Astrocyte (in vitro differentiated cells and primary cell): ENCODE data around the gene CHST13. TPM values are rescaled to one million over a fixed set of nuclear protein-coding genes. Genes with fewer than 3 reads are reported as not detected.

Experiments used
- DNase-seq: peaks from one replicate; pipeline ENCODE4 v3.0.0-alpha.2; 2010; ENCODE audit warnings: low read depth
- FAIRE-seq: peaks from 2 replicates; lab custom pipeline; 2011; peaks lifted over from hg19 to GRCh38; lab: Jason Lieb, UNC
- H2AFZ ChIP-seq: 2 replicates; pipeline ENCODE4 v1.6.0; 2012; ENCODE audit warnings: low read depth, low read length, inconsistent platforms
- H3K27ac ChIP-seq: 2 replicates; pipeline ENCODE4 v1.5.1; 2011; ENCODE audit warnings: low read depth, low read length, inconsistent platforms
- H3K27me3 ChIP-seq: 2 replicates; pipeline ENCODE4 v1.6.0; 2011; ENCODE audit warnings: low read length, inconsistent platforms; ENCODE audit not compliant: insufficient read depth
- H3K36me3 ChIP-seq: 2 replicates; pipeline ENCODE4 v1.5.1; 2011; ENCODE audit warnings: low read length, inconsistent platforms; ENCODE audit not compliant: insufficient read depth
- H3K4me1 ChIP-seq: 2 replicates; pipeline ENCODE4 v1.5.1; 2011; ENCODE audit warnings: low read length, inconsistent platforms; ENCODE audit not compliant: insufficient read depth
- H3K4me2 ChIP-seq: 2 replicates; pipeline ENCODE4 v1.6.0; 2012; ENCODE audit warnings: low read length, inconsistent platforms
- H3K4me3 ChIP-seq: 2 replicates; pipeline ENCODE4 v1.5.1; 2011; ENCODE audit warnings: low read depth, mild to moderate bottlenecking, low read length, inconsistent platforms; ENCODE audit not compliant: insufficient read depth
- H3K79me2 ChIP-seq: 2 replicates; pipeline ENCODE4 v1.6.0; 2012; ENCODE audit warnings: mild to moderate bottlenecking, low read length, inconsistent platforms; ENCODE audit not compliant: insufficient read depth
- H3K9ac ChIP-seq: 2 replicates; pipeline ENCODE4 v1.6.0; 2012; ENCODE audit warnings: mild to moderate bottlenecking, low read length, inconsistent platforms
- H3K9me3 ChIP-seq: 2 replicates; pipeline ENCODE4 v1.5.1; 2012; ENCODE audit warnings: low read depth, mild to moderate bottlenecking, low read length, inconsistent platforms; ENCODE audit not compliant: insufficient read depth
- H4K20me1 ChIP-seq: 2 replicates; pipeline ENCODE4 v1.6.0; 2012; ENCODE audit warnings: low read length, inconsistent platforms; ENCODE audit not compliant: insufficient read depth
- H3K27ac Mint-ChIP-seq: one replicate; pipeline ENCODE4 v1.8.0; 2021; ENCODE audit warnings: mild to moderate bottlenecking, mixed read lengths; ENCODE audit not compliant: unreplicated experiment
- H3K27me3 Mint-ChIP-seq: one replicate; pipeline ENCODE4 v1.8.0; 2021; ENCODE audit warnings: low read depth, mixed read lengths; ENCODE audit not compliant: unreplicated experiment
- H3K36me3 Mint-ChIP-seq: one replicate; pipeline ENCODE4 v1.8.0; 2021; ENCODE audit warnings: low read depth, mixed read lengths; ENCODE audit not compliant: unreplicated experiment
- H3K4me1 Mint-ChIP-seq: one replicate; pipeline ENCODE4 v1.8.0; 2021; ENCODE audit warnings: low read depth, mixed read lengths; ENCODE audit not compliant: unreplicated experiment
- H3K4me3 Mint-ChIP-seq: one replicate; pipeline ENCODE4 v1.8.0; 2021; ENCODE audit warnings: mild to moderate bottlenecking, moderate library complexity, mixed read lengths; ENCODE audit not compliant: unreplicated experiment
- H3K9me3 Mint-ChIP-seq: one replicate; pipeline ENCODE4 v1.8.0; 2021; ENCODE audit warnings: mild to moderate bottlenecking, mixed read lengths; ENCODE audit not compliant: unreplicated experiment
- EZH2 ChIP-seq: IDR thresholded peaks from 2 replicates; pipeline ENCODE4 v1.6.1; 2012; ENCODE audit warnings: mild to moderate bottlenecking, low read length, inconsistent platforms; ENCODE audit not compliant: insufficient read depth
- total RNA-seq: library from RNA; stranded (reverse); gene quantifications from 2 replicates; pipeline ENCODE4 v1.2.1, GENCODE V29; 2021
- TF ChIP-seq, protein P1 (sequence below): IDR thresholded peaks from 2 replicates; pipeline ENCODE4 v1.5.1; 2011; ENCODE audit warnings: low read depth, mild to moderate bottlenecking, inconsistent platforms, low read length, moderate library complexity; ENCODE audit not compliant: insufficient read depth

CHST13 gene
- total RNA-seq, 1 donor from 2014 or later, result not detected

GRCh38 chr3:126488886-126489569 lies 34.9 kb upstream of the CHST13 start:
- Histone ChIP-seq H3K4me3 (no peak overlapping the region), H3K4me1 (peaks cover 5% of the 10 kb centered on the region), H3K27me3 (peaks cover 2% of the 10 kb centered on the region), H3K79me2 (no peaks in the 10 kb centered on the region), H3K27ac (no peak overlapping the region), H3K36me3 (no peaks in the 10 kb centered on the region), H4K20me1 (no peaks in the 10 kb centered on the region), H3K4me2 (no peak overlapping the region), H2AFZ (no peak overlapping the region), H3K9ac (no peak overlapping the region), H3K9me3 (no peaks in the 10 kb centered on the region)
- TF ChIP-seq, protein P1, sequence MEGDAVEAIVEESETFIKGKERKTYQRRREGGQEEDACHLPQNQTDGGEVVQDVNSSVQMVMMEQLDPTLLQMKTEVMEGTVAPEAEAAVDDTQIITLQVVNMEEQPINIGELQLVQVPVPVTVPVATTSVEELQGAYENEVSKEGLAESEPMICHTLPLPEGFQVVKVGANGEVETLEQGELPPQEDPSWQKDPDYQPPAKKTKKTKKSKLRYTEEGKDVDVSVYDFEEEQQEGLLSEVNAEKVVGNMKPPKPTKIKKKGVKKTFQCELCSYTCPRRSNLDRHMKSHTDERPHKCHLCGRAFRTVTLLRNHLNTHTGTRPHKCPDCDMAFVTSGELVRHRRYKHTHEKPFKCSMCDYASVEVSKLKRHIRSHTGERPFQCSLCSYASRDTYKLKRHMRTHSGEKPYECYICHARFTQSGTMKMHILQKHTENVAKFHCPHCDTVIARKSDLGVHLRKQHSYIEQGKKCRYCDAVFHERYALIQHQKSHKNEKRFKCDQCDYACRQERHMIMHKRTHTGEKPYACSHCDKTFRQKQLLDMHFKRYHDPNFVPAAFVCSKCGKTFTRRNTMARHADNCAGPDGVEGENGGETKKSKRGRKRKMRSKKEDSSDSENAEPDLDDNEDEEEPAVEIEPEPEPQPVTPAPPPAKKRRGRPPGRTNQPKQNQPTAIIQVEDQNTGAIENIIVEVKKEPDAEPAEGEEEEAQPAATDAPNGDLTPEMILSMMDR, result no peak
- TF ChIP-seq EZH2, result no peak
- Mint-ChIP-seq H3K27ac (no peak overlapping the region), H3K36me3 (no peaks in the 10 kb centered on the region), H3K4me3 (no peak overlapping the region), H3K9me3 (no peaks in the 10 kb centered on the region), H3K4me1 (peaks cover 7% of the 10 kb centered on the region), H3K27me3 (peaks cover 16% of the 10 kb centered on the region)
- no peak for FAIRE-seq
- DNase-seq, result no peak

DNA sequence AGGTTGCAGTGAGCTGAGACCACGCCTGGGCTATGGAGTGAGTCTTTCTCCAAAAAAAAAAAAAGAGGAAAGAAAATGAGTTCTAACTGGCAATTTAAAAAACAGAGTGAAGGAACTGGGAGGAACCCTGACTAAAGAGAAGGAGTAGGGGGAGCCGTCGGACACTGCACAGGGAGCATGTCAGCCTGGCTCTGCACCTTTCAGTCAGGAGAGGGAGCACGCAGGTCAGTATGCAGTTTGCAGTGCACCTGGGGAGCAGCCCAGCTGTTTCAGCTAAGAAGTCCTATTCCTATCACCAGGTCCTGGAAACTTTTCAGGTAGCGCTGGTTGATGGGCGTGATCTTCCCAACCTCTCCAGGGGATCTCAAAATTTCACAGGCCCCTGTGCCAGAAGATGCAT lies 33.3 kb upstream of the CHST13 start:
- H2AFZ ChIP-seq, result no peak overlapping the region
- no peaks in the 10 kb centered on the region for H3K9me3 ChIP-seq
- H3K4me1 Mint-ChIP-seq, result peaks cover 7% of the 10 kb centered on the region
- no peaks in the 10 kb centered on the region for H3K36me3 ChIP-seq
- H3K4me1 ChIP-seq, result peaks cover 5% of the 10 kb centered on the region
- H3K9me3 Mint-ChIP-seq, result no peaks in the 10 kb centered on the region
- peaks cover 2% of the 10 kb centered on the region for H3K27me3 ChIP-seq
- H3K9ac ChIP-seq, result no peak overlapping the region
- no peaks in the 10 kb centered on the region for H3K36me3 Mint-ChIP-seq
- no peak overlapping the region for H3K27ac ChIP-seq
- no peak overlapping the region for H3K4me3 Mint-ChIP-seq
- no peak overlapping the region for H3K4me2 ChIP-seq
- H3K27me3 Mint-ChIP-seq, result peaks cover 21% of the 10 kb centered on the region
- DNase-seq, result no peak
- H3K79me2 ChIP-seq, result no peaks in the 10 kb centered on the region
- H3K4me3 ChIP-seq, result no peak overlapping the region
- FAIRE-seq, result no peak
- peak overlapping the region; percentile 7 for H3K27ac Mint-ChIP-seq
- H4K20me1 ChIP-seq, result no peaks in the 10 kb centered on the region
- TF ChIP-seq EZH2, result no peak
- TF ChIP-seq, protein P1, result no peak
